ENCODE results near the gene PLCB3. TPM values are rescaled to one million over a fixed set of nuclear protein-coding genes. Genes with fewer than 3 reads are reported as not detected.

PLCB3 gene
- total RNA-seq, 1 experiment from 2014 or later = 80.2 TPM

- Histone ChIP-seq H3K79me2 (ENCODE audit: insufficient read depth, low read length) (no peaks in the 10 kb centered on the region), H3K23me2 (ENCODE audit: insufficient read length, low read depth, low read length, poor library complexity, severe bottlenecking) (peaks cover 15% of the 10 kb centered on the region), H2BK5ac (ENCODE audit: insufficient read length, low read length) (no peak overlapping the region), H3K27ac (ENCODE audit: insufficient read length, low read depth, low read length) (no peak overlapping the region), H3K4ac (ENCODE audit: low read depth, low read length) (no peak overlapping the region), H3K79me1 (ENCODE audit: insufficient read depth, low read depth, low read length, poor library complexity, severe bottlenecking) (no peaks in the 10 kb centered on the region), H3K18ac (ENCODE audit: insufficient read length, low read depth, low read length) (no peak overlapping the region), H3T11ph (ENCODE audit: low read length) (no peak overlapping the region), H3K14ac (ENCODE audit: insufficient read depth, low read length) (no peak overlapping the region), H3K23ac (ENCODE audit: insufficient read length, low read depth, low read length) (no peak overlapping the region), H3K9me3 (ENCODE audit: control insufficient read depth, low read depth, low read length) (no peaks in the 10 kb centered on the region), H3K4me1 (ENCODE audit: insufficient read depth, low read length) (no peaks in the 10 kb centered on the region), H4K91ac (ENCODE audit: insufficient read length, low read depth, low read length) (no peak overlapping the region), H3K56ac (ENCODE audit: insufficient read length, low read depth, low read length) (no peak overlapping the region), H3K27me3 (ENCODE audit: insufficient read depth, low read length) (no peaks in the 10 kb centered on the region), H4K5ac (ENCODE audit: insufficient read length, low read depth, low read length) (no peak overlapping the region), H4K8ac (replicated peaks; ENCODE audit: insufficient read length, low read depth, low read length) (no peak overlapping the region), H2BK12ac (ENCODE audit: insufficient read length, low read depth, low read length) (no peak overlapping the region), H4K20me1 (ENCODE audit: control insufficient read depth, insufficient read depth, insufficient read length) (no peaks in the 10 kb centered on the region), H2BK15ac (ENCODE audit: low read depth, low read length) (no peak overlapping the region), H3K4me2 (ENCODE audit: insufficient read depth, insufficient read length, low read length) (no peak overlapping the region), H2AFZ (ENCODE audit: low read length) (no peak overlapping the region), H2AK5ac (ENCODE audit: insufficient read length, low read length) (no peak overlapping the region), H3K9ac (ENCODE audit: extremely low read depth, insufficient read length, low read length) (no peak overlapping the region), H2BK120ac (ENCODE audit: low read depth, low read length, poor library complexity, severe bottlenecking) (no peak overlapping the region), H2BK20ac (ENCODE audit: low read depth, low read length, poor library complexity, severe bottlenecking) (no peak overlapping the region)
- peaks cover 8 to 12% of the 10 kb centered on the region in 2 experiments for H3K4me1 Mint-ChIP-seq
- H3K4me3 Mint-ChIP-seq = no peak overlapping the region
- TF ChIP-seq CTCF (conservative IDR thresholded peaks at IDR 0.05) = no peak
- WGBS (ENCODE audit: extremely low coverage, insufficient read length, low lambda C conversion rate) = no CpG with 5 or more reads among the region's 22 CpGs
- peaks cover 5% of the 10 kb centered on the region for H3K27me3 Mint-ChIP-seq (ENCODE audit: low read depth)
- H3K9me3 Mint-ChIP-seq = no peaks in the 10 kb centered on the region; a peak in 1 of 5 replicates
- DNase-seq = no peak
- no peak overlapping the region for H3K27ac Mint-ChIP-seq
- peaks cover 0 to 24% (median 21%) of the 10 kb centered on the region in 3 experiments; a peak in 6 of 7 replicates for H3K36me3 Mint-ChIP-seq (ENCODE audit: insufficient read depth in 1 of 3, low read depth in 3 of 3)
Observed at GRCh38 chr11:64281957-64282770, 30.8 kb downstream of the PLCB3 start.

Data from H9 (cell line).